Activated T-cell treated with anti-CD3 and anti-CD28 coated beads, Interleukin-2, amount 50 U/mL, for 4 hours (primary cell): ENCODE data around the gene SUPT16H. TPM values are rescaled to one million over a fixed set of nuclear protein-coding genes. Genes with fewer than 3 reads are reported as not detected.

Experiments
- total RNA-seq, 3 donors: library from RNA; stranded (reverse); gene quantifications; one replicate each; pipeline ENCODE4 v1.2.1, GENCODE V29; 2021

SUPT16H gene
- total RNA-seq, 3 donors from 2014 or later: 166 to 187 (median 173) TPM

Other genes starting within 250 kb of the SUPT16H start
- gene OR5AU1, start 228.0 kb downstream of the SUPT16H start, total RNA-seq: not detected
- 1,000 to 10,000 TPM; 1,181 to 1,256 (median 1,185) TPM for gene HNRNPC, start 114.6 kb downstream of the SUPT16H start, total RNA-seq
- under 1 TPM in 2 of 3 donors, not detected in 1; 0.08 to 0.35 TPM for gene RPGRIP1, start 103.9 kb downstream of the SUPT16H start, total RNA-seq
- 10 to 100 TPM; 82.1 to 84.1 (median 84.1) TPM for gene CHD8, start 72.1 kb upstream of the SUPT16H start, total RNA-seq
- gene RAB2B, start 92.9 kb upstream of the SUPT16H start, total RNA-seq: 10 to 100 TPM; 25.4 to 30.3 (median 25.9) TPM
- 10 to 100 TPM; 76.8 to 97.1 (median 92.6) TPM for gene TOX4, start 93.2 kb upstream of the SUPT16H start, total RNA-seq
- 10 to 100 TPM; 45.0 to 47.7 (median 45.0) TPM for gene METTL3, start 127.3 kb upstream of the SUPT16H start, total RNA-seq
- gene SALL2, start 142.3 kb upstream of the SUPT16H start, total RNA-seq: 1 to 10 TPM; 1.4 to 1.8 (median 1.4) TPM
- not detected for gene OR10G3, start 196.1 kb upstream of the SUPT16H start, total RNA-seq